Measurements from ENCODE around the gene GK2.

The GK2 gene

GRCh38 chr4:79446145-79446544 lies 38.1 kb upstream of the GK2 start:
- no peak overlapping the region for H4K91ac ChIP-seq (ENCODE audit: low read depth, low read length, poor library complexity)
- no peak overlapping the region for H4K8ac ChIP-seq (ENCODE audit: low read depth, low read length)
- no peak overlapping the region for H3K4me3 ChIP-seq (ENCODE audit: low read length in 2 of 2)
- no peak overlapping the region for H3K9ac ChIP-seq (ENCODE audit: low read depth, low read length, poor library complexity)
- no peak overlapping the region for H3K27ac ChIP-seq (replicated peaks; ENCODE audit: low read length)
- no peak overlapping the region for H3K4me2 ChIP-seq (ENCODE audit: insufficient read depth, low read length, poor library complexity, severe bottlenecking)
- no peak overlapping the region for H2BK15ac ChIP-seq (ENCODE audit: low read length)
- DNase-seq (ENCODE audit: low spot score) = no peak
- H3K27me3 ChIP-seq (ENCODE audit: control insufficient read depth in 3 of 3, insufficient read depth in 3 of 3, low read depth in 1 of 3, low read length in 3 of 3) = no peaks in the 10 kb centered on the region
- H2AK5ac ChIP-seq (ENCODE audit: low read depth, low read length) = no peak overlapping the region
- H3K14ac ChIP-seq (ENCODE audit: low read length) = no peak overlapping the region
- no peaks in the 10 kb centered on the region for H3K9me3 ChIP-seq (replicated peaks in 1 of 2; ENCODE audit: control insufficient read depth in 2 of 2, insufficient read depth in 1 of 2, low read depth in 1 of 2, low read length in 2 of 2)
- H3K4me1 ChIP-seq (ENCODE audit: control insufficient read depth in 2 of 2, insufficient read depth in 1 of 2, low read depth in 1 of 2, low read length in 2 of 2) = peaks cover 3% of the 10 kb centered on the region in 2 donors
- H2AFZ ChIP-seq (ENCODE audit: low read length) = no peak overlapping the region
- H3K23ac ChIP-seq (ENCODE audit: low read depth, low read length, poor library complexity) = no peak overlapping the region
- WGBS, 2 donors (ENCODE audit: extremely low coverage in 2 of 2, insufficient read length in 2 of 2, insufficient replicate concordance in 1 of 2) = no CpG with 5 or more reads among the region's 4 CpGs
- H3K4ac ChIP-seq (ENCODE audit: low read length) = no peak overlapping the region
- no peak overlapping the region for H2BK5ac ChIP-seq (ENCODE audit: low read length)
- no peak overlapping the region for H2BK120ac ChIP-seq (ENCODE audit: low read depth, low read length)
- H3K18ac ChIP-seq (ENCODE audit: low read length) = no peak overlapping the region
- no peak overlapping the region for H2BK12ac ChIP-seq (ENCODE audit: low read length)
- no peaks in the 10 kb centered on the region for H3K79me1 ChIP-seq (ENCODE audit: low read depth, low read length)
- H3K36me3 ChIP-seq (replicated peaks in 1 of 2; ENCODE audit: control insufficient read depth in 2 of 2, insufficient read depth in 2 of 2, low read length in 2 of 2) = no peaks in the 10 kb centered on the region

- WGBS, 2 donors (ENCODE audit: extremely low coverage in 2 of 2, insufficient read length in 2 of 2, insufficient replicate concordance in 1 of 2) = no CpG with 5 or more reads among the region's 5 CpGs
Measured at GRCh38 chr4:79445371-79445781, 37.3 kb upstream of the GK2 start.

DNA sequence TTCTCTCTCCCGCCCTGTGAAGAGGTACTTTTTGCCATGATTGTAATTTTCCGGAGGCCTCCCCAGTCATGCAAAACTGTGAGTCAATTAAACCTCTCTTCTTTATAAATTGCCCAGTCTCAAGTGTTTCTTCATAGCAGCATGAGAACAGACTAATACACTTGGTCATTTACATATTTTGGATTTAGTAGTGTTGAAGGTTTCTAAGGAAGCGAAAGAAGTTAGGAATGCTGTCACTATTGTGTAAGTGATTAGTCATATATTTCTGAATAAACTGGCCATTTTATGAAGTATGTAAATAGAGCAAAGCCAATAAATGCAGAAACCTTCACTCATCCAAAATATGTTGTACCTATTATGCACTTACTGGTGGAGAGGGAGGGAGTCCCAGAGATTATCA lies 34.4 kb upstream of the GK2 start:
- no peak for DNase-seq (ENCODE audit: low spot score)
- H3K4me1 ChIP-seq (ENCODE audit: control insufficient read depth in 2 of 2, insufficient read depth in 1 of 2, low read depth in 1 of 2, low read length in 2 of 2) = peaks cover 0 to 3% of the 10 kb centered on the region in 2 donors
- H3K27ac ChIP-seq (replicated peaks; ENCODE audit: low read length) = no peak overlapping the region
- H3K18ac ChIP-seq (ENCODE audit: low read length) = no peak overlapping the region
- H3K23ac ChIP-seq (ENCODE audit: low read depth, low read length, poor library complexity) = no peak overlapping the region
- no peak overlapping the region for H4K8ac ChIP-seq (ENCODE audit: low read depth, low read length)
- no peaks in the 10 kb centered on the region for H3K36me3 ChIP-seq (replicated peaks in 1 of 2; ENCODE audit: control insufficient read depth in 2 of 2, insufficient read depth in 2 of 2, low read length in 2 of 2)
- H2AK5ac ChIP-seq (ENCODE audit: low read depth, low read length) = no peak overlapping the region
- no peaks in the 10 kb centered on the region for H3K9me3 ChIP-seq (replicated peaks in 1 of 2; ENCODE audit: control insufficient read depth in 2 of 2, insufficient read depth in 1 of 2, low read depth in 1 of 2, low read length in 2 of 2)
- H3K27me3 ChIP-seq (ENCODE audit: control insufficient read depth in 3 of 3, insufficient read depth in 3 of 3, low read depth in 1 of 3, low read length in 3 of 3) = no peaks in the 10 kb centered on the region
- no peak overlapping the region for H3K4ac ChIP-seq (ENCODE audit: low read length)
- no peak overlapping the region for H3K4me2 ChIP-seq (ENCODE audit: insufficient read depth, low read length, poor library complexity, severe bottlenecking)
- H2BK120ac ChIP-seq (ENCODE audit: low read depth, low read length) = no peak overlapping the region
- no peaks in the 10 kb centered on the region for H3K79me1 ChIP-seq (ENCODE audit: low read depth, low read length)
- H2BK12ac ChIP-seq (ENCODE audit: low read length) = no peak overlapping the region
- no peak overlapping the region for H2BK5ac ChIP-seq (ENCODE audit: low read length)
- H2AFZ ChIP-seq (ENCODE audit: low read length) = no peak overlapping the region
- H3K14ac ChIP-seq (ENCODE audit: low read length) = no peak overlapping the region
- WGBS, 2 donors (ENCODE audit: extremely low coverage in 2 of 2, insufficient read length in 2 of 2, insufficient replicate concordance in 1 of 2) = no CpG with 5 or more reads among the region's 3 CpGs
- H4K91ac ChIP-seq (ENCODE audit: low read depth, low read length, poor library complexity) = no peak overlapping the region
- no peak overlapping the region for H3K4me3 ChIP-seq (ENCODE audit: low read length in 2 of 2)
- no peak overlapping the region for H2BK15ac ChIP-seq (ENCODE audit: low read length)
- no peak overlapping the region for H3K9ac ChIP-seq (ENCODE audit: low read depth, low read length, poor library complexity)

More at GRCh38 chr4:79445371-79445781, 37.3 kb upstream of the GK2 start:
- Histone ChIP-seq H3K14ac (ENCODE audit: low read length) (no peak overlapping the region), H3K9me3 (replicated peaks in 1 of 2; ENCODE audit: control insufficient read depth in 2 of 2, insufficient read depth in 1 of 2, low read depth in 1 of 2, low read length in 2 of 2) (no peaks in the 10 kb centered on the region), H2BK12ac (ENCODE audit: low read length) (no peak overlapping the region), H2AFZ (ENCODE audit: low read length) (peak overlapping the region; percentile 64), H3K23ac (ENCODE audit: low read depth, low read length, poor library complexity) (no peak overlapping the region), H3K9ac (ENCODE audit: low read depth, low read length, poor library complexity) (no peak overlapping the region), H3K18ac (ENCODE audit: low read length) (no peak overlapping the region), H3K79me1 (ENCODE audit: low read depth, low read length) (no peaks in the 10 kb centered on the region), H3K36me3 (replicated peaks in 1 of 2; ENCODE audit: control insufficient read depth in 2 of 2, insufficient read depth in 2 of 2, low read length in 2 of 2) (no peaks in the 10 kb centered on the region), H3K4me1 (ENCODE audit: control insufficient read depth in 2 of 2, insufficient read depth in 1 of 2, low read depth in 1 of 2, low read length in 2 of 2) (peaks cover 3% of the 10 kb centered on the region in 2 donors), H3K27ac (replicated peaks; ENCODE audit: low read length) (peak overlapping the region; percentile 55), H2BK5ac (ENCODE audit: low read length) (no peak overlapping the region), H3K27me3 (ENCODE audit: control insufficient read depth in 3 of 3, insufficient read depth in 3 of 3, low read depth in 1 of 3, low read length in 3 of 3) (no peaks in the 10 kb centered on the region), H3K4me2 (ENCODE audit: insufficient read depth, low read length, poor library complexity, severe bottlenecking) (peak overlapping the region; percentile 21), H2BK15ac (ENCODE audit: low read length) (no peak overlapping the region), H4K8ac (ENCODE audit: low read depth, low read length) (no peak overlapping the region), H3K4ac (ENCODE audit: low read length) (no peak overlapping the region), H2BK120ac (ENCODE audit: low read depth, low read length) (no peak overlapping the region), H3K4me3 (ENCODE audit: low read length in 2 of 2) (no peak overlapping the region), H4K91ac (ENCODE audit: low read depth, low read length, poor library complexity) (no peak overlapping the region), H2AK5ac (ENCODE audit: low read depth, low read length) (no peak overlapping the region)
- peak; percentile 58 for DNase-seq (ENCODE audit: low spot score)

DNA sequence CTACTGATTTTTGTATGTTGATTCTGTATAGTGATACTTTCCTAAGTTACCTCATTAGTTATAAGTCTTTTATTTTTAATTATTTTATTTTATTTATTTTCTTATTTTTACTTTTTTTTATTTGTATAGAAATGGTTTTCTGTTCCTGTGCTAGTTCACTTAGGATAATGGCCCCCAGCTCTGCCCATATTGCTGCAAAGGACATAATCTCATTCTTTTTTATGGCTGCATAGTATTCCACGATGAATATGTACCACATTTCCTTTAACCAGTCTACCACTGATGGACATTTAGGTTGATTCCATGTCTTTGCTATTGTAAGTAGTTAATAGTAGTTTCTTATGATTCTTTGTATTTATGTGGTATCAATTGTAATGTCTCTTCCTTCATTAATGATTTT lies 31.5 kb upstream of the GK2 start:
- Histone ChIP-seq H3K9me3 (replicated peaks in 1 of 2; ENCODE audit: control insufficient read depth in 2 of 2, insufficient read depth in 1 of 2, low read depth in 1 of 2, low read length in 2 of 2) (no peaks in the 10 kb centered on the region), H3K9ac (ENCODE audit: low read depth, low read length, poor library complexity) (no peak overlapping the region), H2AFZ (ENCODE audit: low read length) (no peak overlapping the region), H3K36me3 (replicated peaks in 1 of 2; ENCODE audit: control insufficient read depth in 2 of 2, insufficient read depth in 2 of 2, low read length in 2 of 2) (no peaks in the 10 kb centered on the region), H3K4ac (ENCODE audit: low read length) (no peak overlapping the region), H2BK15ac (ENCODE audit: low read length) (no peak overlapping the region), H2BK5ac (ENCODE audit: low read length) (no peak overlapping the region), H2BK120ac (ENCODE audit: low read depth, low read length) (no peak overlapping the region), H3K4me2 (ENCODE audit: insufficient read depth, low read length, poor library complexity, severe bottlenecking) (no peak overlapping the region), H3K18ac (ENCODE audit: low read length) (no peak overlapping the region), H3K14ac (ENCODE audit: low read length) (no peak overlapping the region), H2AK5ac (ENCODE audit: low read depth, low read length) (no peak overlapping the region), H4K91ac (ENCODE audit: low read depth, low read length, poor library complexity) (no peak overlapping the region), H3K27me3 (ENCODE audit: control insufficient read depth in 3 of 3, insufficient read depth in 3 of 3, low read depth in 1 of 3, low read length in 3 of 3) (no peaks in the 10 kb centered on the region), H4K8ac (ENCODE audit: low read depth, low read length) (no peak overlapping the region), H3K4me1 (ENCODE audit: control insufficient read depth in 2 of 2, insufficient read depth in 1 of 2, low read depth in 1 of 2, low read length in 2 of 2) (peaks cover 0 to 3% of the 10 kb centered on the region in 2 donors), H3K79me1 (ENCODE audit: low read depth, low read length) (no peaks in the 10 kb centered on the region), H3K27ac (replicated peaks; ENCODE audit: low read length) (no peak overlapping the region), H2BK12ac (ENCODE audit: low read length) (no peak overlapping the region), H3K23ac (ENCODE audit: low read depth, low read length, poor library complexity) (no peak overlapping the region), H3K4me3 (ENCODE audit: low read length in 2 of 2) (no peak overlapping the region)
- WGBS, 2 donors (ENCODE audit: extremely low coverage in 2 of 2, insufficient read length in 2 of 2, insufficient replicate concordance in 1 of 2) = no CpG with 5 or more reads among the region's 1 CpG
- DNase-seq (ENCODE audit: low spot score) = no peak

All from neuronal stem cell (in vitro differentiated cells).